Measurements from ENCODE around the gene SLC25A14. TPM values are rescaled to one million over a fixed set of nuclear protein-coding genes. Genes with fewer than 3 reads are reported as not detected.

Gene SLC25A14
- total and polyA plus RNA-seq, 2 experiments from 2014 or later: 11.9 to 34.8 TPM

DNA sequence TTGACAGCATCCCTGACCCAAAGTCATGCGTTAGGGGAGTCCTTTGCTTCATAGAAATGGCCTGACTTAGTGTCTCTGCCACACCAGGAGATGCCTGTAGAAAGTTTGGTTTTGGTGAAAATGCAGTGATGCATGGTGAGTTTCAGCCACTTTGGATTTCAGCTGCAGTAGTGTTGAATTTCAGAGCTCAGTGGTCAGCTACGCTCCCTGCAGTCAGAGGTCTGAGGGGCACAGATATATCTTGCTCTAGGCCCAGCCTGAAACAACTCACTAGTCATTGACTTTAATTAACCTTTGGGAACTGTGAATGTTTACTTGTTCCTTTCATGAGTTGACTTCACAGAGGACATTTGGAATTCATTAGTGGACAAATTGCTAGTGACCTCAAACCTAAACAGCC, 79.5 kb downstream of the SLC25A14 start:
- H3K36me3 ChIP-seq: no peaks in the 10 kb centered on the region
- no peak overlapping the region for H3K4me3 ChIP-seq
- H3K9me3 ChIP-seq (ENCODE audit: low read depth): no peaks in the 10 kb centered on the region
- TF ChIP-seq CTCF (IDR thresholded peaks at IDR 0.05; ENCODE audit: low read depth, low read length): no peak
- H3K27ac ChIP-seq: no peak overlapping the region
- H3K4me1 ChIP-seq (ENCODE audit: low read depth): no peaks in the 10 kb centered on the region
- H3K27me3 ChIP-seq: no peaks in the 10 kb centered on the region
- DNase-seq (ENCODE audit: low read depth in 1 of 2, low spot score in 1 of 2): no peak

Other genes with a start within 250 kb of the SLC25A14 start
- gene ELF4, start 229.4 kb upstream of the SLC25A14 start, total RNA-seq: 1.8 and 1.9 TPM in 2 replicates
- 0.88 and 1.3 TPM in 2 replicates for gene ELF4, start 229.4 kb upstream of the SLC25A14 start, polyA plus RNA-seq
- gene AIFM1, start 174.1 kb upstream of the SLC25A14 start, total RNA-seq: 53.6 and 69.0 TPM in 2 replicates
- 126 and 184 TPM in 2 replicates for gene AIFM1, start 174.1 kb upstream of the SLC25A14 start, polyA plus RNA-seq
- gene RAB33A, start 168.0 kb upstream of the SLC25A14 start, total RNA-seq: 2.8 and 8.9 TPM in 2 replicates
- 1.9 and 7.2 TPM in 2 replicates for gene RAB33A, start 168.0 kb upstream of the SLC25A14 start, polyA plus RNA-seq
- gene ZNF280C, start 71.0 kb upstream of the SLC25A14 start, total RNA-seq: 3.7 and 6.8 TPM in 2 replicates
- gene ZNF280C, start 71.0 kb upstream of the SLC25A14 start, polyA plus RNA-seq: 3.1 and 5.0 TPM in 2 replicates
- not detected in 2 replicates for gene GPR119, start 45.8 kb downstream of the SLC25A14 start, total RNA-seq
- not detected in 2 replicates for gene GPR119, start 45.8 kb downstream of the SLC25A14 start, polyA plus RNA-seq
- gene RBMX2, start 62.1 kb downstream of the SLC25A14 start, total RNA-seq: 15.9 and 32.3 TPM in 2 replicates
- gene RBMX2, start 62.1 kb downstream of the SLC25A14 start, polyA plus RNA-seq: 22.5 and 30.9 TPM in 2 replicates

Measured in cardiac muscle cell (in vitro differentiated cells and primary cell).